ENCODE results near the gene REN. TPM values are rescaled to one million over a fixed set of nuclear protein-coding genes. Genes with fewer than 3 reads are reported as not detected.

REN gene
- total RNA-seq, 2 donors from 2014 or later = 0.83 TPM; not detected in 1

GRCh38 chr1:204201348-204202040 lies 35.4 kb upstream of the REN start:
- H3K4me1 ChIP-seq = peaks cover 0 to 18% of the 10 kb centered on the region in 2 donors
- H3K36me3 ChIP-seq = no peaks in the 10 kb centered on the region
- no peak for TF ChIP-seq CTCF (IDR thresholded peaks at IDR 0.05)
- no peak for DNase-seq (ENCODE audit: low spot score)
- H3K4me3 ChIP-seq = no peak overlapping the region
- no peak overlapping the region for H3K27ac ChIP-seq
- no peaks in the 10 kb centered on the region for H3K27me3 ChIP-seq
- H3K9me3 ChIP-seq = no peaks in the 10 kb centered on the region

- H3K27me3 ChIP-seq = no peaks in the 10 kb centered on the region
- DNase-seq (ENCODE audit: low spot score) = no peak
- H3K4me3 ChIP-seq = no peak overlapping the region
- no peaks in the 10 kb centered on the region for H3K36me3 ChIP-seq
- no peak for TF ChIP-seq CTCF (IDR thresholded peaks at IDR 0.05)
- H3K4me1 ChIP-seq = peaks cover 0 to 18% of the 10 kb centered on the region in 2 donors
- peak overlapping the region in 1 of 2 donors; percentile 69 for H3K27ac ChIP-seq
- no peaks in the 10 kb centered on the region for H3K9me3 ChIP-seq
These were observed 33.4 kb upstream of the REN start for GRCh38 chr1:204199579-204199978.

- Histone ChIP-seq H3K9me3 (no peaks in the 10 kb centered on the region), H3K27me3 (no peaks in the 10 kb centered on the region), H3K4me3 (no peak overlapping the region), H3K4me1 (peaks cover 0 to 18% of the 10 kb centered on the region in 2 donors), H3K27ac (peak overlapping the region in 1 of 2 donors; percentile 69), H3K36me3 (no peaks in the 10 kb centered on the region)
- TF ChIP-seq CTCF (IDR thresholded peaks at IDR 0.05) = peak in 1 of 2 donors; percentile 12
- DNase-seq (ENCODE audit: low spot score) = no peak
These were observed 32.5 kb upstream of the REN start for GRCh38 chr1:204198348-204199340.

GRCh38 chr1:204197068-204197467 lies 30.9 kb upstream of the REN start:
- TF ChIP-seq CTCF (IDR thresholded peaks at IDR 0.05) = no peak
- Histone ChIP-seq H3K27ac (no peak overlapping the region), H3K4me3 (no peak overlapping the region), H3K4me1 (peaks cover 0 to 18% of the 10 kb centered on the region in 2 donors), H3K36me3 (no peaks in the 10 kb centered on the region), H3K9me3 (no peaks in the 10 kb centered on the region), H3K27me3 (no peaks in the 10 kb centered on the region)
- no peak for DNase-seq (ENCODE audit: low spot score)

GRCh38 chr1:204196068-204196795 lies 30.1 kb upstream of the REN start, which contains the start of gene KISS1:
Gene KISS1, minus strand, starts transcription at chr1:204196491. Its CDS starts 3,615 bp downstream, at chr1:204192876.
- Histone ChIP-seq H3K27me3 (no peaks in the 10 kb centered on the region), H3K4me3 (no peak within 1 kb of the TSS), H3K27ac (no peak within 1 kb of the TSS), H3K9me3 (no peaks in the 10 kb centered on the region), H3K4me1 (peaks cover 0 to 18% of the 10 kb centered on the region in 2 donors), H3K36me3 (no peaks in the 10 kb centered on the region)
- no peak for TF ChIP-seq CTCF (IDR thresholded peaks at IDR 0.05)
- no peak for DNase-seq (ENCODE audit: low spot score)
